ENCODE results near the gene TUBA4B. TPM values are rescaled to one million over a fixed set of nuclear protein-coding genes. Genes with fewer than 3 reads are reported as not detected.

TUBA4B gene
- total and polyA plus RNA-seq, 2 of the 4 experiments (the other 2 are of a cell fraction): not detected

DNA sequence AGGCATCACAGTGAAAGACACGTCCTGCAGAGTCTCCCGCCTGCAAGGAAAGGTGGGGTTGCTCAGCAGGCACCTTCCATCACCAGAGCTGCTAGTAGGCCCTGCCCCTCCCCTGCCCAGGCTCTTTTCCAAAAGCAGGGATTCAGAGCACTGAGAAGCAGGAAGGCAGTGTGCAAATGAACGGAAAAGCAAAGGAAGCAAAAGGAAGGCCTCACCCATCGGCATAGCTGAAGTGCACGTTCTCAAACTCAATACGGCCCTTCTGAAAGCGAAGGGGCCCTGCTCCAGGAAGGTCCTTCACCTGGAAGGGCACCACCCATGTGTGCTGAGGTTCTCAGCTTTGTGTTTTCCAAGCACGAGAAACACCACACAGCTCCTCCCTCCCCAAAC is 40.0 kb upstream of the TUBA4B start:
- ATAC-seq (ENCODE audit: low read depth): no peak

More for the DNA sequence above, 40.0 kb upstream of the TUBA4B start:
- no peak overlapping the region for H3K4me2 ChIP-seq (ENCODE audit: low read depth, low read length)
- intact Hi-C loops (cut with micrococcal nuclease): no loop called here
- H2AK9ac ChIP-seq (replicated peaks; ENCODE audit: low read depth, low read length, poor library complexity): peak overlapping the region; percentile 5
- peaks cover 8 to 31% of the 10 kb centered on the region in 2 experiments; a peak in 3 of 4 replicates for H3K79me1 ChIP-seq (ENCODE audit: low read depth in 1 of 2, low read length in 2 of 2)
- ChIA-PET POLR2A (ENCODE audit: unreplicated experiment) (no interaction called here), CTCF (no interaction called here)
- H2BK5ac ChIP-seq (ENCODE audit: low read depth, low read length, poor library complexity, severe bottlenecking): no peak overlapping the region
- H2BK20ac ChIP-seq (ENCODE audit: low read depth, low read length): no peak overlapping the region
- no peak overlapping the region for H2AK5ac ChIP-seq (ENCODE audit: low read depth, low read length)
- no CpG with 5 or more reads among the region's 8 CpGs for WGBS, 2 experiments (ENCODE audit: extremely low coverage in 2 of 2, insufficient read length in 1 of 2)
- in situ Hi-C loops (cut with MboI; ENCODE audit: low sequenced_read_pairs): no loop called here
- no peak overlapping the region for H3K9ac ChIP-seq (ENCODE audit: low read depth, low read length)
- no peak overlapping the region for H3K27ac ChIP-seq (ENCODE audit: insufficient read depth, low read length)
- no peak overlapping the region for H2BK15ac ChIP-seq (ENCODE audit: low read depth, low read length)
- no peak overlapping the region for H2AFZ ChIP-seq (replicated peaks; ENCODE audit: low read length, poor library complexity)
- no peak overlapping the region for H4K91ac ChIP-seq (ENCODE audit: insufficient read depth, low read depth, low read length)
- H3K9me3 ChIP-seq (ENCODE audit: control insufficient read depth, insufficient read depth, low read length): no peaks in the 10 kb centered on the region
- peaks cover 9% of the 10 kb centered on the region for H3K9me1 ChIP-seq (ENCODE audit: insufficient read depth, low read length)
- no peak for DNase-seq
- peaks cover 5% of the 10 kb centered on the region for H3K4me1 ChIP-seq (ENCODE audit: control insufficient read depth, insufficient read depth, low read length)
- TF ChIP-seq USF2 (IDR thresholded peaks at IDR 0.05; ENCODE audit: low read depth, low read length) (no peak), MAZ (IDR thresholded peaks at IDR 0.05; ENCODE audit: borderline replicate concordance, low read depth, low read length) (no peak), CHD1 (IDR thresholded peaks at IDR 0.05; ENCODE audit: low read depth, low read length) (no peak), MAFK (IDR thresholded peaks at IDR 0.05; ENCODE audit: low read depth, low read length) (no peak), BHLHE40 (IDR thresholded peaks at IDR 0.05; ENCODE audit: low read depth, low read length) (no peak), ELK1 (IDR thresholded peaks at IDR 0.05; ENCODE audit: borderline replicate concordance, low read depth, low read length) (no peak), FOS (IDR thresholded peaks at IDR 0.05; ENCODE audit: low read depth, low read length) (no peak), NFE2L2 (IDR thresholded peaks at IDR 0.05; ENCODE audit: low read depth, low read length) (no peak), RFX5 (IDR thresholded peaks at IDR 0.05; ENCODE audit: low read depth, low read length) (no peak), MXI1 (IDR thresholded peaks at IDR 0.05; ENCODE audit: borderline replicate concordance, low read depth, low read length) (no peak), SMC3 (IDR thresholded peaks at IDR 0.05; ENCODE audit: low read depth, low read length) (no peak), RAD21 (IDR thresholded peaks at IDR 0.05; ENCODE audit: low read length) (no peak), CTCF (conservative IDR thresholded peaks at IDR 0.05; ENCODE audit: low read depth, low read length) (no peak), CEBPB (IDR thresholded peaks at IDR 0.05; ENCODE audit: low read depth, low read length) (no peak), RCOR1 (IDR thresholded peaks at IDR 0.05; ENCODE audit: insufficient replicate concordance, low read length) (no peak), POLR2A (IDR thresholded peaks at IDR 0.05; ENCODE audit: low read depth, low read length) (no peak)
- no peak overlapping the region for H3K4me3 ChIP-seq (ENCODE audit: insufficient read depth, low read depth, low read length)
- H4K8ac ChIP-seq (ENCODE audit: low read depth in 2 of 2, low read length in 2 of 2): no peak overlapping the region
- no peak overlapping the region for H2BK120ac ChIP-seq (ENCODE audit: low read depth, low read length)
- no peaks in the 10 kb centered on the region for H3K27me3 ChIP-seq (ENCODE audit: control insufficient read depth, insufficient read depth, low read length)
- H3K4ac ChIP-seq (ENCODE audit: low read depth, low read length): no peak overlapping the region
- no peak overlapping the region for H3K56ac ChIP-seq (ENCODE audit: extremely low read depth, insufficient read depth, low read length)
- H3K18ac ChIP-seq (ENCODE audit: low read depth, low read length): no peak overlapping the region
- H4K5ac ChIP-seq (ENCODE audit: low read depth, low read length): no peak overlapping the region
- peaks cover 59% of the 10 kb centered on the region for H3K36me3 ChIP-seq (ENCODE audit: control insufficient read depth, insufficient read depth, low read length)
- peaks cover 9% of the 10 kb centered on the region for H4K20me1 ChIP-seq (ENCODE audit: insufficient read depth, low read length)
- no peak overlapping the region for H3K23ac ChIP-seq (ENCODE audit: low read depth, low read length)
- dilution Hi-C loops (cut with HindIII; ENCODE audit: low sequenced_read_pairs, unreplicated experiment): no loop called here
- BruUV-seq (replicated peaks): no TSS peak
- no peak overlapping the region for H3K14ac ChIP-seq (replicated peaks; ENCODE audit: low read depth, low read length)
